Head of caudate nucleus (tissue), 42 donors: ENCODE measurements around the gene RXRA.

Experiments used
- DNase-seq, 42 donors: peaks; one replicate each; pipeline versions ENCODE4 v3.0.0 to v3.0.0-alpha.2; 2020 to 2021; ENCODE audit warnings: mixed read lengths in 7 of 42
- intact Hi-C: fragments of 100-400 bp; cut with DNase I; formaldehyde crosslinking; loops from one replicate; pipeline ENCODE4 v1.15.0; 2022

Gene RXRA

DNA sequence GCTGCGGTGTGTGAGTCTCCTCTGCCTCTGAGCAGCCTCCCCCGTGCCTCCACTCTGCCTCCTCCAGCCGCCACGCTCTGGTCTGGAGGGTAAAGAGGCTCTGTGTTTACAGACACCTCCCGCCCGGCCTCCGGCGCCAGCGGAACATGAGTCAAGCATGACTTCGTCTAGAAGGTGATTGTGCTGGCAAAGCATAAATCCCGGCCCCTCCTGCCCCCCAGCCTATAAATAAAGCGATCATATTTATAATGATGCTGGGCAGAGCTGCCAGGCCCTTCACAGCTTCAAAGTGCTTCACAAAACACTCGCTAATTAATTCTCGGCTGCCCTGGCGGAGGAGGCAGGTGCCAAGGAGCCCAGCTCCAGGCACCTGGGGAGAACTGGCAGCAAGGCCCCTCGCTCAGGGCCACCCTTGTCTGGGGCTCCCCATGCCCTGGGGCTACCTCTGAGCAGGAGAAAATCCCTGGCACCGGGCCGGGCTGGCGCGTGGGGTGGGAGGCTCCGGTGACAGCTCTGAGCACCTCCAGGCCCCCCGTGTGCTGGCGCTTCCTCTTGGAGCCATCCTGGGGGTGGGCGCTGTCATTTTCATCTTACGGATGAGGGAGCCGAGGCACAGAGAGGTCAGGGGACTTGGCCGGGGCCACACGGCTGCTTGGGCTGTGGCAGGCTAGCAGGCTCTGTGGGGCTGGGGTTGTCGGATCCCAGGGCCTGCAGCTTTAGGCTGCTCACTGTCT is 87.8 kb downstream of the RXRA start:
- intact Hi-C loops: no loop called here
- DNase-seq: peak in 23 of 42 donors; percentile 29 to 80 (median 49)

DNA sequence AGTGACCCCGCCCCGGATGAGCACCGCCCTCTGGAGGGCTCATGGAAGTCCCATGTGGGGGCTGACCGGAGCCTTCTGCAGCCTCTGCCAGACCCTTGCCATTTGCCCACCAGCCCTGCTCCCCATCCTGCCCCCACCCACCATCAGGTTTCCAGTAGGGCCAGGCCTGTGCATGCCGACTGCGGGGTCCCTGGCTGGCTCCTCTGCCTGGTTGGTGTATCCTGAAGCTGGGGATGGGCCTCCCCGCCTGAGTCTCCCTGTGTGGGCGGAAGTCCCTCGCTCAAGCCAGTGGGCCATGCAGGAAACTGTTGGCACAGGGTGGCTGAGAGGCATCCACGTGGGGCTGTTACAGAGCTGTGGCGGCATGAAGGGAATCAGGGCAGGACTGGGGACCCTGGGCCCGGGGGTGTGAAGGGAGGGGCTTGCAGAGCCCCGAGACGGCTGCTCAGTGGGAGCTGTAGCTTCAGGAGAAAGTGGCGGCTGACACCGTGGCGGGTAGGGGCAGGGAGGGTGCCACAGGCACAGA is 88.7 kb downstream of the RXRA start:
- intact Hi-C loops: no loop called here

DNA sequence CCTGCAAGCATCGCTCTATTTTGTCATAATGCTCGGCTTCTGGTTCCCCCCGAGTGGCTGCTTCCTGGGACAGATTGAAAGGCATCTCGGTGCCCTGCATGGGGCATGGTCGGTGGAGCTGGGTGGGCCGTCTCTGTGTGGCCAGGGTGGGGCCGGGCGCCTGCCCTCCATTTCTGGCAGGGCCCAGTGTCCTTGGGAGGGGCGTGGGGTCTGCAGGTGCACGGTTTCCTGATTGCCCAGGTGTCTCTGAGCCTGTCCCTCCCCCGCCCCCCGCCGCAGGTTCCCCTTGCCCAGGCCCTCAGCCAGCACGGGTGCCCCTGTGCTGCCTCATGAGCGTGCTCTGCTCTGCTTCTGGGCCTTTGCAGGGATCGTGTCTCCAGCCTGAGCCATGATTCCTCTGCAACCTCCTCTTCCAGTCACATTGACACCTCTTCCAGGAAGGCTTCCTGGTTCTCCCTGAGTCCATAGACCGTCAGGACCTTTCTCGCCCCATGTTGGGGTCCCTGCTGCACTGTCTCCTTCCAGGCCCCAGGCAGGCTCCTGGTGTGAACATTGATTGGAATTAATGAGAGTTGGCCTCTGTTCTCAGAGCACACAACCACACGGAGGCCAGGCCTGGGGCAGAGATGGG is 90.2 kb downstream of the RXRA start:
- intact Hi-C loops: no loop called here
- DNase-seq: no peak

More for the DNA sequence above, 88.7 kb downstream of the RXRA start:
- no peak for DNase-seq

DNA sequence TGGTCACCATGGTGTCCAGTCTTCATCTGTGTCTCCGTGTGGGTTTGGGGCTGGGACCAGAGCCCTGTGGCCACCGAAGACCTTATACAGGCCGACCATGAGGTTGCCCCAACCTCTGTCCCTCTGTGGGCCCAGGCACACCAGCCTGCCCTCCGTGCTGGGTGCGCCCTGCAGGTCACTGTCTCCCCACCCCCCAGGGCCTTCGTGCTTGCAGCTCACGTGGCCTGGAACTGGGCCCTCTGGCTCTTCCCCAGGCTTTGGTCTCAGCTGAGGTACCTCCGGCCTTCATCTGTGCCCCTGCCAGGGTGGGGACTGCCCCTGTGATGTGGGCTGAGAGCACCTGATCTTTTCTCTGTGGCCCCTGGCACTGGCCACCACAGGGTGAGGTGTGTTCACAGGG is 92.1 kb downstream of the RXRA start:
- no peak for DNase-seq
- intact Hi-C loops: no loop called here

DNA sequence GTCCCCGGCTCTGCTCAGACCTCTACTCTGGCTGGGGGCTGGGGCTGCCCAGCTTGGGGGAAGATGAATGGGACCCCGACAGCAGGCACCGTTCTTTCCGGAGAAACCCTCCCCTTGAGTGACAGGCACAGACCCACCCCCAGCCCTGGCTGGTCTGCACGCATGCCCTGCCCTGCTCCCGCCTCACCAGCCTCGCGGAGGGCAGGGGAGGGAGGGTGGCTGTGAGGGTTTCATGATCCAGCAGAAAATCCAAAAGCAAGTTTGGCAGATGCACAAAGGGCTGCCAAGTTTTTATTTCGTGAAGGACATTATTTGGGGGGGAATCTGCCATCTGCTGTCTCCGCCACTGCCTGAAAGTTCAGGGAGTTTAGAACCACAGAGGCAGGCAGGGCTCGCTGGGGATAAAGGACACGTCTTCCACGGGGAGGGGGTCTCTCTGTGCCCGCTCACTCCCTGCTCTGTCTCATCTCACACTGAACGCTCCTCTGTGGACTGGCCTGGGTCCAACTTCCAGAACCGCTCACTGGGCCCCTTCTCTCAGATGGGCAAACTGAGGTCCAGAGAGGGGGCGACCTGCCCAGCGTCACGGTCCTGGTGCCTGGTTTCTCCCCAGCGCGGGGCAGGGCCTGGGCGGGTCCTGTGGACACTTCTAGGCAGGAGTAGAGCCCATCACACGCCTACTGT is 92.9 kb downstream of the RXRA start:
- DNase-seq: peak in 1 of 42 donors; percentile 64
- intact Hi-C loops: no loop called here

DNA sequence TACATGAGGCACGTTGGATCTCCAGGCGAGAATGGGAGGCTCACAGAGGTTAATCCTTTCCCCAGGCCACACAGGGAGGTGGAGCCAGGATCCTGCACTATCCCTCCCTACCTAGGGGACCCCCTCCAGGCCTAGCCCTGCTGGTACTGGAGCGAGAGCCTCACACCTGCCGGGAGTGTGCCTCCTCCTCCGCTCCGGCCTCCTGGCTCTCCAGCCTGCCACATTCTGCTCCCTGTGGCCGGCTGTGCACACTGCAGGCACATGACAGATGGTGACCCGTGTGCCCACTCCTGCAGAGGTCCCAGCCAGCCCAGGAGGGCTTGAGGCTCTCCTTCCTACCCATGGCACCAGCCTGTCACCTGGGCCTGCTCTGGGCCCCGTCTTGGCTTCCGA is 93.4 kb downstream of the RXRA start:
- intact Hi-C loops: no loop called here
- DNase-seq: no peak

DNA sequence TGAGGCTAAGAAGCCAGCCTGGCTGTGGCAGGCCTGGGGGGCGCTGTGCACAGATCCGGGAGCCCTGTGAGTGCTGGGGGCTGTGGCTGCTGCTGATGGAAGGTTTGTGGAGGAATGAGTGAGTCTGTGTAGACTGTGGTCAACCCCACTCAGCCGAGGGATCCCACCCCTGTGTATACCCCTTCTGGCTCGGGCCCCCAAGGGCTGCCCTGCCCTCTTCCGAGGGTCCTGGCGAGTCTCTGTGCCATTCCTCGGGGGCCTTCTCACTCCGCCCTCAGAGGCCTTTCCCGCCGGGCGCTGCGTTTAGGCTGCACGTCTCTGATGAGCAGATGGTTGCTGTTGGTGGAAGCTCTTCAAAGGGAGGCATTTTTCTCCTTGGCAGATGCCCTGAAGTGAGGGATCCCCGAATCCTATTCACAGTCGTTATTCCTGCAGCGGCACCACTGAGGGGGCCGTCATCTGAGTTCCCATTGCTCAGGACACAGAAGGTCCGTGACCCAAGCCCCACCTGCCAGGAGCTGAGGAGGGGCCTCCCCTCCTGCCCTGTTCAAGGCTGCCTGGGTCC is 94.1 kb downstream of the RXRA start:
- no peak for DNase-seq
- intact Hi-C loops: no loop called here

DNA sequence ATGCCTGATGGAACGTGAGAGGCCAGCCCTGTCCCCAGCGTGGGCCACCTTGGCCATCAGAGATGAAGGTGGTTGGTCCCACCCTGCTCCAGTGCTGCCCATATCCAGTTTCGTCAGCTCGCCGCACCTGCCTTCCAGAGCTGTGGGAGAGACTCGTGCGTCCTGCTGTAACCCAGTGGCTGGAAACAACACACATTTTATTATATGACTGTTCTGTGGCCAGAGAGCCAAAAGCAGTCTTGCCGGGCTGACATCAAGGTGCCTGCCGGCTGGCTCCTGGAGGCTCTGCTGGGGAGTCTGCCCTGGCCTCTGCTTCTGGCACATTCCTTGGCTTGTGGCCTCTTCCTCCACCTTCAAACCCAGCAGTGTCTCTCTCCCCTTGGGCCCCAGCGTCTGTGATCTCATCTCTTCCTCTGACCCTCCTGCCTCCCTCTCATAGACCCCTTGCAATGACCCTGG is 94.7 kb downstream of the RXRA start:
- no peak for DNase-seq
- intact Hi-C loops: no loop called here

DNA sequence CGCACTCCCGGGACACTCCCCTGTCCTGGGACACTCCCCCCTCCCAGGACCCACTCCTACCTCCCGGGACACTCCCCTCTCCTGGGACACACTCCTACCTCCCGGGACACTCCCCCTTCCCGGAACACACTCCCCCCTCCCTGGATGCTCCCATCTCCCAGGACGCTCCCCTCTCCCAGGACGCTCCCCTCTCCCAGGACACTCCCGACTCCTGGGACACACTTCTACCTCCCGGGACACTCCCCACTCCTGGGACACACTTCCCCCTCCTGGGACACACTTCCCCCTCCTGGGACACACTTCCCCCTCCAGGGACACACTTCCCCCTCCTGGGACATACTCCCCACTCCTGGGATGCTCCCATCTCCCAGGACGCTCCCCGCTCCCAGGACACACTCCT is 95.6 kb downstream of the RXRA start:
- intact Hi-C loops: no loop called here
- no peak for DNase-seq

DNA sequence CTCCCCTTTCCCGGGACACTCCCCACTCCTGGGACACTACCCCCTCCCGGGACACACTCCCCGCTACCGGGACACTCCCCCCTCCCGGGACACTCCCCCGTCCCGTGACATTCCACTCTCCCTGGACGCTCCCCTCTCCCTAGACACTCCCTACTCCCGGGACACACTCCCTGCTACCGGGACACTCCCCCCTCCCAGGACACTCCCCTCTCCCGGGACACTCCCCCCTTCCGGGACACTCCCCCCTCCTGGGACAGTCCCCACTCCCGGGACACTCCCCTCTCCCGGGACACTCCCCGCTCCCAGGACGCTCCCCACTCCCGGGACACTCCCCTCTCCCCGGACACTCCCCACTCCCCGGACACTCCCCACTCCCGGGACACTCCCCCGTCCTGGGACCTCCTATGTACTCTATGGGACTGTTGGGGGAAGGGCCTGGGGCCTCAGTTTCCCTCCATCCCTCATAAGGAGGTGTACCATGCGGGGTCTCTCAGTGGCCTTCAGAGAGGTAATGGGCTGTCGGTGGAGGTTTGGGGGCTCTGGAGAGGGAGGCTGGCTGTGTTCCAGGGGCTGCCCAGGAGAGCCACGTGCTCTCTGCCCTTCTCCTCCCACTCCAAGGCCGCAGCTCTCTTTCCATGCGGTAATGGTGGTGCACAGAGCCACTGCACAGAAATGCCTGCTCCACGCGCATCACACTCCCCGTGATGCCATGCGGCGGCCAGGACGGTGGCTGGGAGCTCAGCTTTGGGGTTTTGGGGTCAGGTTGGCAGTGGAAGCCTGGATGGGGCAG is 96.2 kb downstream of the RXRA start:
- intact Hi-C loops: no loop called here
- DNase-seq: no peak

DNA sequence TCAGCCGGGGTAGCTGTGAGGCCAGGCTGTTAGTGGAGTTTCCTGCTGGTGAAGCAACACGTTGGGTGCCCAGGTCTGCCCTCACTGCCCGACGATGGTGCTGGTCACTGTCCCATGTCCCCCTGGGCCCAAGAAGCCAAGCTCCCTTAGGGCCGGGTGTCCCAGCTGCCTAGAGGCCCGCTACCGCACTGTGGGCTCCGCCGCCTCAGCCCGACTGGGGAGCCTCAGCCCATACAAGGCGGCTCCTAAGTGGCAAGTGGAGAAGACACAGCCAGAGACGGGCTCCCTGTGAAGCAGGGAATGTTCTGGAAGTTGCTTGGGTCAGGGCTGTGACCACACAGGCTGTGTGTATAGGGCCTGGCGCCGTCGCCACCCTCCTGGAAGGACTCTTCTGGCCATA is 96.9 kb downstream of the RXRA start:
- DNase-seq: no peak
- intact Hi-C loops: no loop called here

DNA sequence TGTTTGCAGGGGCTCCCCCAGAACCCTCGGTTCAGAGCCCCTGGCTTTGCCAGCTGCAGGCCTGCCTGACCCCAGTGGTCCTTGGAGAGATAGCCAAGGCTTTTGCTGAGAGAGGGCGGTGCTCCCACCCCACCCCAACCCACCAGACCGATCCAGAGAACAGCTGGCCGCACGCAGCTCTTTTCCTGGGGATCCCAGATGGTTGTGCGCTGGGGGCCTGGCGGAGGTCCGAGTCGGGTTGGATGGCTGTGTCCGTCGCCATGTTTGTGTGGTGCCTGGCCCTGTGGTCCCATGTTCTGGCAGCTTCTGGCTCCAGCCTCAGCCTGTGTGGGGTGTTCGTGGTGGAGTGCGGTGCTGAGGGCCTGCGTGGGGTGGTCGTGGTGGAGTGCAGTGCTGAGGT is 97.5 kb downstream of the RXRA start:
- intact Hi-C loops: no loop called here

DNA sequence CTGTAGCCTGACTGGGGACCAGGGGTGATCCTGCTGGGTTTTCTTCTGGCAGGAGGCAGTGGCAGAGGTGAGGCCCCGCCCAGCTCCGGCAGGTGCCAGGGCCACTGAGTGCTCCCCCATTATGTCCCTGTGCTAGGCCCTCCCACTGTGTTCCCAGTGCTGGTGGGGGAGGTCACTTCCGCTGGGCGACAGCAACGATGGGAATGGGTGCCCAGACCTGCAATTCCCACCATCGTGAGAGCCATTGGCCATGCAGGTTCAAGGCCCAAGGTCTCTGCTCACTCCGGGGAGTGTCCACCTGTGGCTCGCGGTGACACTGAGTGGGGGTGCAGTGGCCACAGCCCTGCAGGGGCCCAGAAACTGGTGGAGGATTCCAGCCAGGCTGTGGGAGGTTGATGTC is 98.6 kb downstream of the RXRA start:
- DNase-seq: no peak
- intact Hi-C loops: no loop called here

More for the DNA sequence above, 97.5 kb downstream of the RXRA start:
- DNase-seq: no peak

DNA sequence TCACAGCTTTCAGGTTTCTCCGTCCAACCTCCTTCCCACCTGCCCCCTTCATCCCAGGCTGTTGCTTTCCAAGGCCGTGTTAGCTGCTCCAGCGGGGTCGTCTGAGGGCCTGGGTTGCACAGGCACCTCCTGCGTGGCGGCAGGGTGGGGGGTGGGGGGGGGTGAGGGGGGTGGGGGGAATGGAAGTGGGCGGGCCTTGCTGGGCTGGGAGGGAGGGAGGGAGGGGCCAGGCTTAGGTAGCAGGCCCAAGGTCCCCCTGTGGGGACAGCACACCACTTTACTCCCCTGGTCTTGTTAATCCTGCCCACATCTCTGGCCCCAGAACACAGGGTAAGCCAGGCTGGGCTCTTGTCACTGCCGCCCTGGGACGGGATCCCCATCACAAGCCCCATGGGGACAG is 99.1 kb downstream of the RXRA start:
- DNase-seq: no peak
- intact Hi-C loops: no loop called here

DNA sequence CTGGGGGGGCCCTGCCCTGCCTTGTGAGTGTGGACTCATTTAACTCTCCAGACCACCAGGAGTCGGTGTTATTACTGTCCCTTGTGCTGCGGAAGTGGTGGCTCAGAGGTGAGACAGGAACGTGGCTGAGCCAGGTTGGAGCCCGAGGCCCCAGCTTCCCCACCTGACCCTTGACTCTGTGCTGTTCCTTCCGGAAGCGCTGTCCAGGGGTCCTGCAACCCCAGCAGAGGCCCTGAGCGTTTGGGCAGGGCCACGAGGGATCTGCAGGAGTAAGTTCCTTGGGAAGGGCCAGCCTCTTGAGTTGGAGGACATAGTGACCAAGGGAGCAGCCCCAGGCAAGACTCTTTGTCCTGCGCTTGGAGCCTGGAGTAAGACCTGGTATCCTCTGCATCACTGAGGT is 99.6 kb downstream of the RXRA start:
- DNase-seq: no peak
- intact Hi-C loops: no loop called here

DNA sequence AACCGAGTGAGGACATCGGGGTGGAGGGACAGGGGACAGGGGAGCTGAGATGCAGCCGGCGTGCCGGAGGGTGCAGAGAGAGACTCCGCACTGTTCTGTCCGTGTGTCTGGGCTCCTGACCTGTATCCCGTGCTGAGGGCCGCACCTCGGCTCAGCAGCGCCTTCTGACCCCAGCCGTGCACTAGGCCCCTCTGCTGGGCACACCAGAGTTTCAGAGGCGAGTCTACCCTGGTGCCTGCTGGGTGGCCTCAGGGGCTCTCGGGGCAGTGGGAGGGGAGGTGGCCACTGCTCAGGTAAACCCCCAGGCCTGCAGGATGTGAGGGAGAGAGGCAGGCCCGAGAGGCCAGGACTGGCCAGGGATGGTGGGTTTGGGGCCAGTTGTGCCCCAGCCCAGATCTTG is 100.2 kb downstream of the RXRA start:
- intact Hi-C loops: no loop called here
- DNase-seq: no peak

DNA sequence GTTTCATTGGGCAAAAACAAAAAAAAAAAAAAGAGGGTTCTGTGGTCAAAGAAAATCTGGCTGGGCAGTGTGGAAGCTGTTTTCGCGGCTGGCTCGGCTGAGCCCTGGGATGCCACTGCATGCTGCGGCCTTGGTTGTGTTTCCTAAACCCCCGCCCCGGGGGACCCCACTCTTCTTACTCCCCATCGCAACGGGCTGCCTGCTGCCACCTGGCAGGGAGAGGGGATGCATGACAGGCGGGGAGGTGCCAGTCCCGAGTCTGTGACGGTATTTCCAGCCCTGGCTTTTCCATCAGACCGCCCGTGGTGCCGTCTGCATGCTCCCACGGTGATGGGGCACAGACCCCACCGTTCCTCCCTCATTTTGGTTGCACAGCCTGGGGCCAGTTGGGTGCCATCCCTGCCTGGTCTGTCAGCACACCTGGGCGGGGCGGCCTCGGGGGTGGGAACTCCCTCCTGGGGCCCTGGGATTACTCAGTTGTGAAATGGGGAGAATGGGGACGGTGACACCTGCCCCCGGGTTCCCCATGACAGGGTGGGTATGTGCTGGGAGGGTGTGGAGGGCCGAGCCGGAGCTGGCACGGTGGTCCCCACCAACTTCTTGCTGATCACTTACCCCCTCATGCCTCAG is 101.0 kb downstream of the RXRA start:
- intact Hi-C loops: no loop called here
- no peak for DNase-seq

DNA sequence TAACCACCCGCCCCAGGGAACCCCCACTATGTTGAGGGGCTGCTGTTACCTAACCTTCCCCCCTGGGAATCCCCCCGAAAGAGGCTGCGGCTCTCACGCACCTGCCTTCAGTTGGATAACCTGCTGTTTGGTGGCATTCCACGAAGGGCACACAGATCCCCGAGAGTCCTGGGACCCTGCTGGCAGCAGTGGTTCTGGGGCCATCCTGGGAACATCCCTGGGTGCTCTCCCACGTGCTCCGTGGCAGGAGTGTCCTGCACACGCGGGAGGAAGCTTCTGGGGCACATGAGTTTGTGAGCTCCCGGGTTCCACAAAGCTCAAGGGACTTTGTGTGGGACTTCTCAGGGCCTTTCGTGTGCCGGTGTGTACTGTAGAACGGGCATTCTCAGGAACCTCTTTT is 102.3 kb downstream of the RXRA start:
- no peak for DNase-seq
- intact Hi-C loops: no loop called here

DNA sequence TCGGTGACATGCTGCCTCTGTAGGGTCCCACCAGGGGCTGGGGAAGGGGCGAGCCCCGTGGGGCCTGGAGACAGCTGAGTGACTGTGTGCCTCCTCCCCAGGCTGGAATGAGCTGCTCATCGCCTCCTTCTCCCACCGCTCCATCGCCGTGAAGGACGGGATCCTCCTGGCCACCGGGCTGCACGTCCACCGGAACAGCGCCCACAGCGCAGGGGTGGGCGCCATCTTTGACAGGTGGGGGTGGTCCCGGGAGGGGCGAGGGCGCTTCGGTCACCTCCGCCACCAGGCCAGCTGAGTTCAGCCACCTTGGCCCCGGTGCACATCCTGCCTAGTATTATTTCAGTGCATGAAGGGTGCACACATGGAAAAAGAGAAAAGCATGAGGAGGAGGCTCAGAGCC is 102.8 kb downstream of the RXRA start:
- DNase-seq: no peak
- intact Hi-C loops: no loop called here
